ENCODE results near the gene FBP2. TPM values are rescaled to one million over a fixed set of nuclear protein-coding genes. Genes with fewer than 3 reads are reported as not detected.

The FBP2 gene
- total and polyA plus RNA-seq, 2 of the 8 experiments (the other 6 are each of a cell fraction or from before 2014, with no cell fraction given) = not detected

DNA sequence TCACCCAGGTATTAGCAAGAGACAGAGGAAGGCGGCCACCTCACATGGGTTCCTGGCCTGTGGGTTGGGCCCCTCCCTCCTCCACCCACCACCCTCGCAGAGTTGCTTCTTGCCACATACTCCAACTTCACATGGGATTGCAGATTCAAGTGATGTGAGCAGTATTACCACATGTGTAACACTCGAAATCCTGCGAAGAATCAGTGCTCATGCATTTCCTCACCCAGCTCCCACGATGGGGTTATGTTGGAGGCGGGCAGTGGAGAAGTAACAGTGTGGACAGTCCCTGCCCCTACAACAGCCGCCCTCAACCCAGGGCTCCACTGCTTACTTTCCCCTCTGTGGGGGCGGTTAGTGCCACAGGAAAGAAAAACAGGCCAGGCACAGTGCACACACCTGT, 49.6 kb upstream of the FBP2 start:
- Histone ChIP-seq H2BK5ac (ENCODE audit: low read depth, low read length) (no peak overlapping the region), H3K4me2 (ENCODE audit: insufficient read depth in 1 of 2, low read depth in 2 of 2, low read length in 2 of 2) (no peak overlapping the region), H3K9ac (replicated peaks in 1 of 4; ENCODE audit: extremely low read depth in 1 of 4, low read depth in 3 of 4, low read length in 3 of 4) (no peak overlapping the region), H2AK5ac (ENCODE audit: low read depth, low read length) (no peak overlapping the region), H4K20me1 (replicated peaks in 1 of 2; ENCODE audit: control insufficient read depth in 1 of 2, insufficient read depth in 2 of 2, low read length in 2 of 2) (no peaks in the 10 kb centered on the region), H4K8ac (ENCODE audit: extremely low read depth, insufficient read depth, low read length) (no peak overlapping the region; the same call in 1 of the 2 replicates), H3K14ac (ENCODE audit: insufficient read length) (no peak overlapping the region), H3K36me3 (ENCODE audit: control insufficient read depth in 2 of 4, insufficient read depth in 4 of 4, low read length in 3 of 4) (no peaks in the 10 kb centered on the region), H3K79me1 (ENCODE audit: low read depth, low read length) (no peaks in the 10 kb centered on the region), H3K23me2 (ENCODE audit: low read depth, low read length) (peaks cover 16% of the 10 kb centered on the region; the same call in 1 of the 2 replicates), H2BK20ac (ENCODE audit: low read length) (no peak overlapping the region), H3K4me1 (replicated peaks in 1 of 4; ENCODE audit: control insufficient read depth in 3 of 4, insufficient read depth in 4 of 4, low read length in 3 of 4) (peaks cover 1 to 14% (median 7%) of the 10 kb centered on the region in 4 experiments), H3K4ac (replicated peaks; ENCODE audit: insufficient read length, low read depth, low read length) (no peak overlapping the region), H2BK120ac (replicated peaks; ENCODE audit: low read depth, low read length) (peak overlapping the region; percentile 79), H3K27me3 (replicated peaks in 1 of 4; ENCODE audit: control insufficient read depth in 3 of 4, extremely low read depth in 1 of 4, insufficient read depth in 3 of 4, low read length in 3 of 4) (peaks cover 25 to 47% (median 41%) of the 10 kb centered on the region in 4 experiments), H4K91ac (replicated peaks; ENCODE audit: insufficient read length, low read length) (no peak overlapping the region), H4K5ac (ENCODE audit: insufficient read length, low read depth, low read length) (no peak overlapping the region), H3K18ac (ENCODE audit: extremely low read depth, low read length) (no peak overlapping the region), H3K23ac (ENCODE audit: insufficient read length) (no peak overlapping the region), H2AFZ (ENCODE audit: low read length) (no peak overlapping the region), H3K9me3 (ENCODE audit: insufficient read depth in 2 of 2, low read depth in 1 of 2, low read length in 1 of 2) (no peaks in the 10 kb centered on the region), H3K79me2 (ENCODE audit: control insufficient read depth in 1 of 2, insufficient read depth in 2 of 2, low read length in 2 of 2) (no peaks in the 10 kb centered on the region), H2BK12ac (ENCODE audit: low read depth, low read length) (no peak overlapping the region), H3K56ac (replicated peaks; ENCODE audit: insufficient read length, low read depth, low read length) (no peak overlapping the region), H3K4me3 (ENCODE audit: extremely low read depth in 1 of 4, insufficient read depth in 2 of 4, low read depth in 3 of 4, low read length in 4 of 4) (no peak overlapping the region), H2BK15ac (ENCODE audit: low read length) (no peak overlapping the region), H3K27ac (ENCODE audit: low read depth, low read length) (no peak overlapping the region)
- ChIA-PET POLR2A (ENCODE audit: partially characterized antibody) (no interaction called here), CTCF (ENCODE audit: partially characterized antibody) (interaction anchor here (1.4 to 1.7 kb wide), 3 partner anchors 20 to 39 kb away, joined by 4 to 7 read pairs (median 5); no protein-coding TSS in a partner anchor)
- 75% methylated on average over 8 of the region's 8 CpGs; no CpG with 5 or more reads in 1 of the 2 experiments for WGBS, 2 experiments (ENCODE audit: extremely low coverage in 1 of 2, insufficient coverage in 1 of 2, insufficient read length in 1 of 2, insufficient replicate concordance in 2 of 2, low coverage in 1 of 2, low lambda C conversion rate in 2 of 2, missing lambda C conversion rate in 1 of 2)
- DNase-seq (ENCODE audit: low read depth in 1 of 2, low spot score in 2 of 2) = no peak
- no peak for FAIRE-seq
- TF ChIP-seq SP2 (IDR thresholded peaks at IDR 0.05; ENCODE audit: low read length) (no peak), SUZ12 (IDR thresholded peaks at IDR 0.05; ENCODE audit: low read length) (no peak), RFX5 (IDR thresholded peaks at IDR 0.05; ENCODE audit: borderline replicate concordance, low read depth, low read length) (no peak), SIN3A (conservative IDR thresholded peaks at IDR 0.05 in 1 of 2, IDR thresholded peaks at IDR 0.05 in 1 of 2; ENCODE audit: low read depth in 1 of 2, low read length in 2 of 2) (no peak), NANOG (IDR thresholded peaks at IDR 0.05; ENCODE audit: insufficient read depth, low read depth, low read length, poor library complexity, severe bottlenecking) (no peak), TCF12 (IDR thresholded peaks at IDR 0.05; ENCODE audit: low read depth, low read length) (no peak), BCL11A (IDR thresholded peaks at IDR 0.05; ENCODE audit: low read depth in 2 of 2, low read length in 2 of 2) (no peak), CHD1 (IDR thresholded peaks at IDR 0.05; ENCODE audit: low read depth, low read length) (no peak), PHF8 (conservative IDR thresholded peaks at IDR 0.05; ENCODE audit: low read depth, low read length) (no peak), CEBPB (IDR thresholded peaks at IDR 0.05; ENCODE audit: low read depth, low read length) (no peak), YY1 (IDR thresholded peaks at IDR 0.05; ENCODE audit: low read depth, low read length) (no peak), BRCA1 (IDR thresholded peaks at IDR 0.05; ENCODE audit: low read depth, low read length) (no peak), RNF2 (IDR thresholded peaks at IDR 0.05; ENCODE audit: borderline replicate concordance, low read depth, low read length, missing control alignments, poor library complexity, severe bottlenecking) (no peak)
- TF ChIP-seq, protein P1, sequence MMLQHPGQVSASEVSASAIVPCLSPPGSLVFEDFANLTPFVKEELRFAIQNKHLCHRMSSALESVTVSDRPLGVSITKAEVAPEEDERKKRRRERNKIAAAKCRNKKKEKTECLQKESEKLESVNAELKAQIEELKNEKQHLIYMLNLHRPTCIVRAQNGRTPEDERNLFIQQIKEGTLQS (IDR thresholded peaks at IDR 0.05; ENCODE audit: insufficient read depth, low read depth, low read length) = no peak

All from H1 (cell line).